K562 (cell line): ENCODE data around the gene GNG7.

Experiments used
- CREB1 ChIP-seq, 2 experiments: sonication (generic) in 1 of 2; formaldehyde crosslinking in 1 of 2; IDR thresholded peaks; 2 replicates each; pipeline versions ENCODE4 v1.6.1 to v1.8.0; 2012 to 2022; ENCODE audit warnings: inconsistent platforms in 1 of 2, mild to moderate bottlenecking in 1 of 2, missing genetic modification reagents in 1 of 2, moderate library complexity in 1 of 2
- SMC3 ChIP-seq: conservative IDR thresholded peaks from 2 replicates; pipeline ENCODE4 v1.6.1; 2011; ENCODE audit warnings: low read depth, low read length, improper control_type of control experiment; ENCODE audit not compliant: insufficient read depth
- SRSF9 ChIP-seq: fragments of 200-400 bp; formaldehyde crosslinking; IDR thresholded peaks from 2 replicates; pipeline ENCODE4 v1.6.1; 2017; ENCODE audit warnings: low read depth, low read length, borderline replicate concordance
- ZNF507 ChIP-seq: conservative IDR thresholded peaks from 2 replicates; pipeline ENCODE4 v1.6.1; 2017; ENCODE audit warnings: missing genetic modification characterization, missing compliant biosample characterization
- TF ChIP-seq, protein P1 (sequence below): fragments of 450-650 bp; conservative IDR thresholded peaks from 2 replicates; pipeline ENCODE4 v1.6.1; 2016; ENCODE audit warnings: missing genetic modification characterization, low read depth, mild to moderate bottlenecking, missing compliant biosample characterization, moderate library complexity
- TF ChIP-seq, protein P2 (sequence below): sonication (generic); formaldehyde crosslinking; IDR thresholded peaks from 2 replicates; pipeline ENCODE4 v1.8.1; 2022; ENCODE audit warnings: missing genetic modification reagents
- TF ChIP-seq, protein P3 (sequence below), 3 experiments: IDR thresholded peaks in 2 of 3; conservative IDR thresholded peaks in 1 of 3; 2 replicates each; pipeline ENCODE4 v1.5.1; 2011 to 2012; ENCODE audit warnings: low read length in 3 of 3, mild to moderate bottlenecking in 3 of 3, control low read depth in 2 of 3, improper control_type of control experiment in 1 of 3, inconsistent platforms in 1 of 3, low read depth in 1 of 3, mixed read lengths in 1 of 3, moderate library complexity in 1 of 3; ENCODE audit not compliant: insufficient read depth in 2 of 3

DNA sequence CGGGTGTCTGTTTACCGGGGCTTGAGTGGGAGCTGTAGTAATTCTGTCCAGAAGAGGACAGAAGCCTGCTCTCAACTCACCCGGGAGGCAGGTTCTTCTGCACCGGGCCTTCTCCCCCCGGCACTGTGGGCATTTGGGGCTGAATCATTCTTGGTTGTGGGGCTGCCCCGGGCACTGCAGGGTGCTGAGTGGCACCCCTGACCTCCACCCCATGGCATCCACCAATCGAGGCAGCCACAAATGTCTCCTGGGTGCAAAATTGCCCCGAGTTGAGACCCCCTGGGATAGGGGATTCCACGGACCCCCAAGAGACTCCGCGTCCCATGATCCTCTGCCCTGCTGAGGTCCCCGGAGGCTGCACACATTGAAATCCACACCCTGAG, 68.8 kb downstream of the GNG7 start:
- TF ChIP-seq CREB1 (IDR thresholded peaks at IDR 0.05) (no peak), CREB1 (CRISPR knock-in tag; IDR thresholded peaks at IDR 0.05) (no peak), SMC3 (no peak), ZNF507 (no peak), SRSF9 (no peak)
- TF ChIP-seq, protein P1, sequence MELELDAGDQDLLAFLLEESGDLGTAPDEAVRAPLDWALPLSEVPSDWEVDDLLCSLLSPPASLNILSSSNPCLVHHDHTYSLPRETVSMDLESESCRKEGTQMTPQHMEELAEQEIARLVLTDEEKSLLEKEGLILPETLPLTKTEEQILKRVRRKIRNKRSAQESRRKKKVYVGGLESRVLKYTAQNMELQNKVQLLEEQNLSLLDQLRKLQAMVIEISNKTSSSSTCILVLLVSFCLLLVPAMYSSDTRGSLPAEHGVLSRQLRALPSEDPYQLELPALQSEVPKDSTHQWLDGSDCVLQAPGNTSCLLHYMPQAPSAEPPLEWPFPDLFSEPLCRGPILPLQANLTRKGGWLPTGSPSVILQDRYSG (tag), result no peak
- TF ChIP-seq, protein P2, sequence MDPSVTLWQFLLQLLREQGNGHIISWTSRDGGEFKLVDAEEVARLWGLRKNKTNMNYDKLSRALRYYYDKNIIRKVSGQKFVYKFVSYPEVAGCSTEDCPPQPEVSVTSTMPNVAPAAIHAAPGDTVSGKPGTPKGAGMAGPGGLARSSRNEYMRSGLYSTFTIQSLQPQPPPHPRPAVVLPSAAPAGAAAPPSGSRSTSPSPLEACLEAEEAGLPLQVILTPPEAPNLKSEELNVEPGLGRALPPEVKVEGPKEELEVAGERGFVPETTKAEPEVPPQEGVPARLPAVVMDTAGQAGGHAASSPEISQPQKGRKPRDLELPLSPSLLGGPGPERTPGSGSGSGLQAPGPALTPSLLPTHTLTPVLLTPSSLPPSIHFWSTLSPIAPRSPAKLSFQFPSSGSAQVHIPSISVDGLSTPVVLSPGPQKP (CRISPR knock-in tag), result no peak
- TF ChIP-seq, protein P3, sequence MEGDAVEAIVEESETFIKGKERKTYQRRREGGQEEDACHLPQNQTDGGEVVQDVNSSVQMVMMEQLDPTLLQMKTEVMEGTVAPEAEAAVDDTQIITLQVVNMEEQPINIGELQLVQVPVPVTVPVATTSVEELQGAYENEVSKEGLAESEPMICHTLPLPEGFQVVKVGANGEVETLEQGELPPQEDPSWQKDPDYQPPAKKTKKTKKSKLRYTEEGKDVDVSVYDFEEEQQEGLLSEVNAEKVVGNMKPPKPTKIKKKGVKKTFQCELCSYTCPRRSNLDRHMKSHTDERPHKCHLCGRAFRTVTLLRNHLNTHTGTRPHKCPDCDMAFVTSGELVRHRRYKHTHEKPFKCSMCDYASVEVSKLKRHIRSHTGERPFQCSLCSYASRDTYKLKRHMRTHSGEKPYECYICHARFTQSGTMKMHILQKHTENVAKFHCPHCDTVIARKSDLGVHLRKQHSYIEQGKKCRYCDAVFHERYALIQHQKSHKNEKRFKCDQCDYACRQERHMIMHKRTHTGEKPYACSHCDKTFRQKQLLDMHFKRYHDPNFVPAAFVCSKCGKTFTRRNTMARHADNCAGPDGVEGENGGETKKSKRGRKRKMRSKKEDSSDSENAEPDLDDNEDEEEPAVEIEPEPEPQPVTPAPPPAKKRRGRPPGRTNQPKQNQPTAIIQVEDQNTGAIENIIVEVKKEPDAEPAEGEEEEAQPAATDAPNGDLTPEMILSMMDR (IDR thresholded peaks at IDR 0.05 in 2 of 3, conservative IDR thresholded peaks at IDR 0.05 in 1 of 3; ENCODE audit: insufficient read depth in 2 of 3, low read depth in 1 of 3, low read length in 3 of 3), result no peak
